Esophagus (tissue), 2 donors: ENCODE data around the gene JMJD6. TPM values are rescaled to one million over a fixed set of nuclear protein-coding genes. Genes with fewer than 3 reads are reported as not detected.
A peak's percentile ranks its signal among the peaks of the same experiment; 100 is the strongest.

Experiments used
- H3K27ac ChIP-seq, 2 donors: one replicate each; pipeline ENCODE4 v1.5.1; 2013; ENCODE audit warnings: low read depth in 2 of 2, mild to moderate bottlenecking in 2 of 2, inconsistent platforms in 1 of 2, low read length in 1 of 2, moderate library complexity in 1 of 2
- H3K27me3 ChIP-seq, 2 donors: one replicate each; pipeline ENCODE4 v1.6.1; 2013; ENCODE audit warnings: low read length in 2 of 2, control low read depth in 1 of 2, mild to moderate bottlenecking in 1 of 2; ENCODE audit not compliant: insufficient read depth in 2 of 2, control insufficient read depth in 1 of 2
- H3K36me3 ChIP-seq, 2 donors: one replicate each; pipeline ENCODE4 v1.6.1; 2013; ENCODE audit warnings: low read length in 1 of 2; ENCODE audit not compliant: control insufficient read depth in 2 of 2, insufficient read depth in 2 of 2
- H3K4me1 ChIP-seq, 2 donors: one replicate each; pipeline ENCODE4 v1.6.1; 2013; ENCODE audit warnings: low read length in 1 of 2; ENCODE audit not compliant: control insufficient read depth in 2 of 2, insufficient read depth in 2 of 2
- H3K4me3 ChIP-seq, 2 donors: one replicate each; pipeline ENCODE4 v1.5.1; 2013; ENCODE audit warnings: low read length in 2 of 2, mild to moderate bottlenecking in 2 of 2, low read depth in 1 of 2, moderate library complexity in 1 of 2
- H3K9me3 ChIP-seq, 2 donors: one replicate each; pipeline ENCODE4 v1.6.1; 2013; ENCODE audit warnings: mild to moderate bottlenecking in 2 of 2, low read depth in 1 of 2, low read length in 1 of 2, moderate library complexity in 1 of 2; ENCODE audit not compliant: control insufficient read depth in 2 of 2, insufficient read depth in 1 of 2
- WGBS, 2 donors: extraction: QIAGEN DNeasy Blood & Tissue Kit; methylation state at CpG; one replicate each; pipeline ENCODE4 v1.1.7; 2013; 5-methylcytosine and 5-hydroxymethylcytosine counted together
- polyA plus RNA-seq, 2 donors: library from polyadenylated mRNA; stranded (reverse); fragments of 200-250 nt; gene quantifications; one replicate each; pipeline ENCODE4 v1.2.3, GENCODE V29; 2013
- donor health status: healthy with polysubstance abuse.
- donor health status: Bipolar disorder and iron deficiency.

The JMJD6 gene
- polyA plus RNA-seq, 2 donors, result 18.3 to 21.9 TPM

- Histone ChIP-seq H3K27me3 (no peaks in the 10 kb centered on the region), H3K27ac (peak overlapping the region in 1 of 2 donors; percentile 58), H3K4me1 (peaks cover 3 to 13% of the 10 kb centered on the region in 2 donors), H3K9me3 (no peaks in the 10 kb centered on the region), H3K36me3 (peaks cover 4 to 14% of the 10 kb centered on the region in 2 donors), H3K4me3 (no peak overlapping the region)
- 79 to 81% methylated on average over 18 of the region's 18 CpGs for WGBS, 2 donors
These were observed 43.2 kb downstream of the JMJD6 start for GRCh38 chr17:76683011-76683755.

- Histone ChIP-seq H3K9me3 (no peaks in the 10 kb centered on the region), H3K27ac (peak overlapping the region; percentile 17 to 58), H3K36me3 (peaks cover 4 to 14% of the 10 kb centered on the region in 2 donors), H3K4me1 (peaks cover 0 to 11% of the 10 kb centered on the region in 2 donors), H3K4me3 (no peak overlapping the region), H3K27me3 (no peaks in the 10 kb centered on the region)
- WGBS, 2 donors, result 70 to 75% methylated on average over 12 of the region's 12 CpGs
These were observed 44.1 kb downstream of the JMJD6 start for GRCh38 chr17:76682296-76682695.

GRCh38 chr17:76681222-76682137, 44.9 kb downstream of the JMJD6 start:
- Histone ChIP-seq H3K27me3 (no peaks in the 10 kb centered on the region), H3K4me3 (no peak overlapping the region), H3K9me3 (no peaks in the 10 kb centered on the region), H3K27ac (peak overlapping the region; percentile 17 to 58), H3K36me3 (peaks cover 4 to 14% of the 10 kb centered on the region in 2 donors), H3K4me1 (peaks cover 0 to 7% of the 10 kb centered on the region in 2 donors)
- WGBS, 2 donors, result 50 to 54% methylated on average over 16 of the region's 16 CpGs

GRCh38 chr17:76679239-76679638, 47.2 kb downstream of the JMJD6 start:
- H3K27me3 ChIP-seq, result no peaks in the 10 kb centered on the region
- 73 to 87% methylated on average over 1 of the region's 1 CpG for WGBS, 2 donors
- H3K4me3 ChIP-seq, result no peak overlapping the region
- H3K36me3 ChIP-seq, result peaks cover 4 to 12% of the 10 kb centered on the region in 2 donors
- peaks cover 0 to 5% of the 10 kb centered on the region in 2 donors for H3K4me1 ChIP-seq
- no peaks in the 10 kb centered on the region for H3K9me3 ChIP-seq
- no peak overlapping the region for H3K27ac ChIP-seq

- Histone ChIP-seq H3K27ac (no peak overlapping the region), H3K4me1 (peaks cover 0 to 5% of the 10 kb centered on the region in 2 donors)
- WGBS, 2 donors, result 66 to 75% methylated on average over 12 of the region's 12 CpGs
These were observed 48.1 kb downstream of the JMJD6 start for GRCh38 chr17:76678330-76678729.

GRCh38 chr17:76677406-76677805, 49.0 kb downstream of the JMJD6 start:
- Histone ChIP-seq H3K27ac (peak overlapping the region in 1 of 2 donors; percentile 44), H3K36me3 (peaks cover 0 to 3% of the 10 kb centered on the region in 2 donors), H3K27me3 (no peaks in the 10 kb centered on the region), H3K9me3 (no peaks in the 10 kb centered on the region), H3K4me1 (peaks cover 0 to under 1% of the 10 kb centered on the region in 2 donors), H3K4me3 (no peak overlapping the region)
- WGBS, 2 donors, result 85 to 86% methylated on average over 16 of the region's 16 CpGs

More at GRCh38 chr17:76678330-76678729, 48.1 kb downstream of the JMJD6 start:
- peaks cover 0 to 8% of the 10 kb centered on the region in 2 donors for H3K36me3 ChIP-seq
- H3K9me3 ChIP-seq, result no peaks in the 10 kb centered on the region
- H3K4me3 ChIP-seq, result no peak overlapping the region
- H3K27me3 ChIP-seq, result no peaks in the 10 kb centered on the region

- no peaks in the 10 kb centered on the region for H3K4me1 ChIP-seq
- 89% methylated on average over 6 of the region's 6 CpGs for WGBS, 2 donors
- peaks cover 0 to 2% of the 10 kb centered on the region in 2 donors for H3K36me3 ChIP-seq
These were observed 49.8 kb downstream of the JMJD6 start for GRCh38 chr17:76676629-76677028.

GRCh38 chr17:76675648-76676047, 50.8 kb downstream of the JMJD6 start:
- Histone ChIP-seq H3K9me3 (no peaks in the 10 kb centered on the region), H3K4me3 (no peak overlapping the region), H3K27me3 (no peaks in the 10 kb centered on the region), H3K36me3 (peaks cover 0 to 2% of the 10 kb centered on the region in 2 donors), H3K27ac (no peak overlapping the region), H3K4me1 (no peaks in the 10 kb centered on the region)
- WGBS, 2 donors, result 91 to 96% methylated on average over 6 of the region's 6 CpGs

More at GRCh38 chr17:76676629-76677028, 49.8 kb downstream of the JMJD6 start:
- no peak overlapping the region for H3K27ac ChIP-seq
- no peaks in the 10 kb centered on the region for H3K9me3 ChIP-seq
- H3K27me3 ChIP-seq, result no peaks in the 10 kb centered on the region
- H3K4me3 ChIP-seq, result no peak overlapping the region

GRCh38 chr17:76674600-76674999, 51.8 kb downstream of the JMJD6 start:
- Histone ChIP-seq H3K4me3 (no peak overlapping the region), H3K27ac (peak overlapping the region in 1 of 2 donors; percentile 26), H3K9me3 (no peaks in the 10 kb centered on the region), H3K36me3 (peaks cover 0 to 2% of the 10 kb centered on the region in 2 donors), H3K4me1 (no peaks in the 10 kb centered on the region), H3K27me3 (no peaks in the 10 kb centered on the region)
- 97 to 98% methylated on average over 5 of the region's 5 CpGs for WGBS, 2 donors
